Occipital lobe (tissue), 2 donors: Measurements from ENCODE around the gene DCAF15. TPM values are rescaled to one million over a fixed set of nuclear protein-coding genes. Genes with fewer than 3 reads are reported as not detected.

Source experiments
- DNase-seq: peaks from one replicate; lab custom pipeline; 2025; lab: John Stamatoyannopoulos, UW
- total RNA-seq: library from RNA; depleted of rRNA; stranded (reverse); fragments of >200 nt; gene quantifications from one replicate; pipeline ENCODE4 v1.2.3, GENCODE V29; 2014

DCAF15 gene
- total RNA-seq, 1 donor from 2014 or later = 10.1 TPM

GRCh38 chr19:13993590-13994300 lies 41.4 kb downstream of the DCAF15 start:
- no peak for DNase-seq

DNA sequence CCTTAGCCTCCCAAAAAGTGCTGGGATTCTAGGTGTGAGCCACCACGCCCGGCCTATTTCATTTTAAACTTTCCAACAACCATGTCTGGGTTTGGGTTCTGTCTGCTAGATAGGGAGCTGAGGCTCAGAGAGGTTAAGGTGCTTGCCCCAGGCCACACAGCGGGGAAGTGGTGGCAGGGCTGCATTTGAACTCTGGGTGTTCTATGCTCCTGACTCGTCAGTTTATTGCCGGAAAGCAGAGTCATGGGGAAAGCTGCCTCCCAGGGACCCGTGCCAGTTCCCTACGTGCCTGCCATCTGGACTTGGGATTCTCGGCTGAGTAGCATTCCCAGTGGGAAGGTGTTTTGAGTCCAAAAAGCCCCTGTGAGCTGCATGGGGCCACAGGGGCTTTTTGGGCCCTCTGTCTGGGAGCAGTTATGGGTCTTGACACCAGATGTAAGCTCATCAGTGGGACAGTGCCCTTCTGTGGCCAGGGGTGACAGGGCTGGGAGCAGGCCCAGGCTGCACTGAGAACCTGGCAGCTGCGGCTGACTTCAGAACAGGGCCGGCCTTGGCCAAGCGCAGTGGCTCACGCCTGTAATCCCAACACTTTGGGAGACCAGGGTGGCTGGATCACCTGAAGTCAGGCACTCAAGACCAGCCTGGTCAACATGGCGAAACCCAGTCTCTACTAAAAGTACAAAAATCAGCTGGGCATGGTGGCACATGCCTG lies 42.9 kb downstream of the DCAF15 start:
- peak; percentile 35 for DNase-seq

- no peak for DNase-seq
These were observed 43.8 kb downstream of the DCAF15 start for GRCh38 chr19:13995878-13996765.

- no peak for DNase-seq
These were observed 44.8 kb downstream of the DCAF15 start for GRCh38 chr19:13996928-13997630.

DNA sequence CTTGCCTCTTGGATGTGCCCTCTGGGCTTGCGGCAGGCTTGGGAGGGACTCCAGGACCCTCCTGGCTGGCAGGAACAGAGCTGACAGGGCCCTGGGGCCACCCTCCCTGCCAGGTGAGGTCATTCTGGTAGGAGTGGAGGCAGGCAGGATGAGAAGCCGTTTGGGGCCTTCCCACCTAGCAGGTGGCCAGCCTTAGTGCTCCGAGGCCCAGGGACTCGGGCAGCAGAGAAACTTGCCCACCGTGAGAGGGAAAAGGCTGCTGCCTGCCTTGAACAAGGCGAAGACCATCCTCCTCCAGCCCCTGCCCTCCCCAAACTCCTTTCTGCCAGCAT lies 45.3 kb downstream of the DCAF15 start:
- no peak for DNase-seq

DNA sequence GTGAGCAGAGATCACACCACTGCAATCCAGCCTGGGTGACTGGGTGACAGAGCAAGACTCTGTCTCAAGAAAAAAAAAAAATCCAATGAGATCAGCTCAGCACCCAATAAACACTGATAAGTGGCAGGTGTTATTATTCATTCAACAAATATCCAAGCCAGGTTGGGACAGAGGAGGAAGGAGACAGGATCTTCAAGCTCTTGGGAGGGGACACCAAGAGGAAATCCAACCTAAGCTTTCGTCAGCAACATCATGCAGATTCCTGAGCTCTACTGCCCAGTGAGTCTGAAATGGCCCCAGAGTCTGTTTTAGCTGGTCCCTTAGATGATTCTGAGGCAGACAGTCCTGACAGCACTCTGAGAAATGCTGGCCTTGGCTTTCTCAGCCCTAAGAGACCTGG lies 46.1 kb downstream of the DCAF15 start:
- DNase-seq = no peak

DNA sequence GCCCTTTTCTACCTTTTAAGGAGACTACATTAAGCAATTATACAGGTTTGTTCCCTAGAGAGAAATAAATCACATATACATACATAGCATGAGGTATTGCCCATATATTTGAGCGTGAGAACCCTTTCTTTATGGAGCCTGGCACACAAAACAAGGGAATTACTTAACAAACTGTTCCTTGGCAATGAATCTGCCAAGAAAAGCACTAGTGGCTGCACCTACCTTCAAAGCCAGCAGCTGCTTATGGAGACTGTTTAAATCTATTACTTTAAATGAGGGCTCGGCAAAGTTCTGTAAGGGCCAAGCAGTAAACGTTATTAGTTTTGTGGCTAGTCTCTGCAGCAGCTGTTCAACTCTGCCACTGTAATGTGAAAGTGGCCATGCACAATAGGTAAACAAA lies 46.8 kb downstream of the DCAF15 start:
- no peak for DNase-seq

DNA sequence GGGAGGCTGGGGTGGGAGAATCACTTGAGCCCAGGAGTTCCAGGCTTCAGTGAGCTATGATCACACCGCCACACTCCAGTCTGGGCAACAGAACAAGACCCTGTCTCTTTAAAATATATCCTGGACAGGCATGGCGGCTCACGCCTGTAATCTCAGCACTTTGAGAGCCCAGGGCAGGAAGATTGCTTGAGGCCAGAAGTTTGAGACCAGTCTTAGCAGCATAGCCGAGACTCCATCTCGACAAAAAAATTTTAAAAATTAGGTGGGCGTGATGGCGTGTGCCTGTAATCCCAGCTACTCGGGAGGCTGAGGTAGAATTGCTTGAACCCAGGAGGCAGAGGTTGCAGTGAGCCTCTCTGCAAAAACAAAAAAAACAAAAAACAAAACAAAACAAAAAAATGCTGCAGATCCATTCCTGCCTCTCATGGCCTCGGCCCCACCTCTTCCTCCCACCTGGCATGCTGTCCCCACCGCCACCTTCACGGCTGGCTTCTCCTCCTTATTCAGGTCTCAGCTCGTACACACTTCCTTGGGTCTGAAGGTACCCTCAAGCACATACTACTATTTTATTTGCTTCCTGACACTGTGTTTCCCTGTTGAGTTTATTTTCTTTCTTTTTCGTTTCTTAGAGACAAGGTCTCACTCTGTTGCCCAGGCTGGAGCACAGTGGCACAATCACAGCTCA lies 48.5 kb downstream of the DCAF15 start:
- DNase-seq = no peak

DNA sequence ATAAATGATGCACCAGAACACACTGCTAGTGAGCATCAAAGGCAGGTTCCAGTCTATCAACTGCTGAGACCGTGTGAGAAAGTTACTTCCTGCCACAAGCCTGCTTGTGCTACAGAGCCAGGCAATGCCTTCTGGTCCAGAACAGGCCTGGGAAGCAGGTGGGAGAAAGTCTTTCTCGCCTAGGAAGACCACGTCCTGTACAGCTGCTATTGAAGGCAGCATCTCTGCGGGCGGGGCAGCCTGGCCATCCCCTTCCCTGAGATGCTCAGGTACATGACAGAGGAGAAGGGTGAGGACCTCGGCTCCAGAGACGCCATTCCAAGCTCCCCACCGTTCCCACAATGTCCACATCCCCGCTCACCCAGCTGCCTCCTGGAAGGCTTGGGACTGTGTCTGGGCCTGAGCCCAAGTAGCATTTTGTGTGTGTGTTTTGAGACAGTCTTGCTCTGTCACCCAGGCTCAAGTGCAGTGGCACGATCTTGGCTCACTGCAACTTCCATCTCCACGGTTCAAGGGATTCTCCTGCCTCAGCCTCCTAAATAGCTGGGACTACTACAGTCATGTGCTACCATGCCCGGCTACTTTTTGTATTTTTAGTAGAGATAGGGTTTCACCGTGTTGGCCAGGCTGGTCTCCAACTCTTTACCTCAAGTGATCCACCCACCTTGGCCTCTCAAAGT lies 50.4 kb downstream of the DCAF15 start:
- DNase-seq = no peak

- DNase-seq = no peak
These were observed 51.1 kb downstream of the DCAF15 start for GRCh38 chr19:14003251-14004055.

DNA sequence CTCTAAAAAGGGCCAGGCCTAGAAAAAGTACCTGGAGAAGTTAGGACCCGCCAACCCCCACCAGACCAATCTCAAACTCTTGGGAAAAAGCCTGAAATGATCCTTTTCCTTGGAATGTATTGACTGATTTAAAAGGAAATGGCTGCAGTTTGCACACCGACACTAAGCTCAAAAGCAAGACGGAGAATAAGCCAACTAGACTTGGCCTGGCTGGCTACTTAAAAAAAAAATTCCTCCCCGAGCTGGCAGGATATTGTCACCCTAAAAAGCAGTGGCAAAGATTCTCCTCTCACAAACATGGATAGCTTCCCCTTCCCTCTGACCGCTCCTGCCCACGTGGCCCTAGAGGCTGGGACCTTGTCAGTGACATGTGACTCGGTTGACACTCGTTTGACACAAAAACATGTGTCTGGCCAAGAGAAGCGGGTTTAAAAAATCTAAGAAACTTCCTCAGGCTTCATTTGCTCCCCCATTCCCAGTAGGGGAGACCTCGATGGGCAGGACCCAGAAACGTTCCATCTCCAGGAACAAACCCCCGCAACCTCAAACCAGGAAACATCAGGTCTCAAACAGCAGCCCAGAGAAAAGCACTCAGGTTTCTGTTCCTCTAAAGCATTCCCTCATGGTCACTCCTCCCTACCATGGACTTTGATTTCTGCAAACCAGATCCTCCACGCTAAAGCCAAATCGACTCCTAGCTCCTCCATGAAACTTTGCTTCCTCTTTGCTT lies 52.5 kb downstream of the DCAF15 start:
- DNase-seq = peak; percentile 33

DNA sequence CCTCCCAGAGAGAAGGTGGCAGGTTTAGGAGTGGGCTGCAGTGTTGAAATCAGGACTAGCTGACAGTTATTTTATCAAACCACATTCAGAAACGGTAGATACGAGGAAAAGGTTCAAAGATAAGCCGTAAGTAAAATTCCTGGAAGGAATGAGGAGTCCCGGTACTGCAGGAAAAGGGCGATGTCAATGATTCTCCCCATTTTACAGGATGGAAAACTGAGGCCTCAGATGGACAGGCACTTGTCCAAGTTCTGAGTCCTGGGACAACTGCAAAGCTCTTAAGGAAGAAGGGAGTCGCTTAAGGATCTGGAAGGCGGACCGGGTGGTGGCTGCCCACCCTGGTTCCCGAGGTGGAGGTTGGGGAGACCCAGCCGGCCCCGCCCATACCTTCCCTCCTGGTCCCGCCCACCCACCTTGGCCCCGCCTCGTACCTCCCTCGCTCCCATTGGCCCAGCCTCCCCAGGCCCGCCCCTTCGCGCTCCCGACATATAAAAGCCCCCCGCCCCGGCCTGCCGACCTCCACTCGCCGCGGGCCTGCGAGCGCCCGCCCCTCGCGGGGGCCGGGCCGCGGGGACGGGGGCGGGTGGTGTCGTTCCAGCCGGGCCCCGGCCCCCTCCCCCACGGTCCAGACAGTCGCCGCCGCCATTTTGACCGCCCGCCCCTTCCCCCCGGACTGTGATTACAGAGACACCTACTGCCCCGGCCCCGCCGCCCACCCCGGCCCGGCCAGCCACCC lies 53.2 kb downstream of the DCAF15 start:
- DNase-seq = peak; percentile 73

GRCh38 chr19:14006085-14006765 lies 53.9 kb downstream of the DCAF15 start, which contains the start of gene RFX1:
TSS of gene RFX1 (minus strand) at chr19:14006320. CDS start at chr19:13993843, 12,477 bp downstream.
- peak; percentile 98 for DNase-seq

- DNase-seq = no peak
These were observed 54.7 kb downstream of the DCAF15 start for GRCh38 chr19:14006766-14007562.
